ENCODE results near the gene EEA1.

Gene EEA1

GRCh38 chr12:92844151-92844763, 84.8 kb downstream of the EEA1 start:
- no peak for TF ChIP-seq EZH2 (IDR thresholded peaks at IDR 0.05; ENCODE audit: borderline replicate concordance, low read length)
- TF ChIP-seq CTCF (IDR thresholded peaks at IDR 0.05; ENCODE audit: low read length), result no peak
- no peaks in the 10 kb centered on the region for H3K9me2 ChIP-seq (ENCODE audit: low read depth, low read length)
- no peak overlapping the region for H2AFZ ChIP-seq (ENCODE audit: low read length)
- H4K20me1 ChIP-seq (ENCODE audit: insufficient read depth, low read length), result no peaks in the 10 kb centered on the region
- H3F3A ChIP-seq (ENCODE audit: insufficient read depth, low read length), result no peaks in the 10 kb centered on the region
- H3K9ac ChIP-seq (ENCODE audit: low read length), result no peak overlapping the region
- peaks cover 31% of the 10 kb centered on the region for H3K36me3 ChIP-seq (ENCODE audit: insufficient read depth, low read length)
- no peak overlapping the region for H3K27ac ChIP-seq (ENCODE audit: low read depth, low read length, poor library complexity, severe bottlenecking)
- peaks cover 8% of the 10 kb centered on the region for H3K9me3 ChIP-seq (ENCODE audit: low read length)
- H3K4me1 ChIP-seq (ENCODE audit: insufficient read depth, low read length, severe bottlenecking), result no peaks in the 10 kb centered on the region
- H3K79me2 ChIP-seq (ENCODE audit: insufficient read depth, low read length), result no peaks in the 10 kb centered on the region
- H3K4me2 ChIP-seq (ENCODE audit: low read length), result no peak overlapping the region
- no peaks in the 10 kb centered on the region for H3K27me3 ChIP-seq (ENCODE audit: insufficient read depth, low read length)
- no peak overlapping the region for H3K4me3 ChIP-seq (ENCODE audit: low read depth, low read length, poor library complexity, severe bottlenecking)

- no peak overlapping the region for H3K4me3 ChIP-seq (ENCODE audit: low read depth, low read length, poor library complexity, severe bottlenecking)
- H3K27me3 ChIP-seq (ENCODE audit: insufficient read depth, low read length), result no peaks in the 10 kb centered on the region
- peaks cover 16% of the 10 kb centered on the region for H3K36me3 ChIP-seq (ENCODE audit: insufficient read depth, low read length)
- no peaks in the 10 kb centered on the region for H3F3A ChIP-seq (ENCODE audit: insufficient read depth, low read length)
- no peaks in the 10 kb centered on the region for H3K9me3 ChIP-seq (ENCODE audit: low read length)
- H2AFZ ChIP-seq (ENCODE audit: low read length), result no peak overlapping the region
- TF ChIP-seq CTCF (IDR thresholded peaks at IDR 0.05; ENCODE audit: low read length), result no peak
- no peaks in the 10 kb centered on the region for H4K20me1 ChIP-seq (ENCODE audit: insufficient read depth, low read length)
- no peak overlapping the region for H3K27ac ChIP-seq (ENCODE audit: low read depth, low read length, poor library complexity, severe bottlenecking)
- H3K9me2 ChIP-seq (ENCODE audit: low read depth, low read length), result no peaks in the 10 kb centered on the region
- no peak overlapping the region for H3K9ac ChIP-seq (ENCODE audit: low read length)
- H3K79me2 ChIP-seq (ENCODE audit: insufficient read depth, low read length), result no peaks in the 10 kb centered on the region
- H3K4me2 ChIP-seq (ENCODE audit: low read length), result no peak overlapping the region
- no peaks in the 10 kb centered on the region for H3K4me1 ChIP-seq (ENCODE audit: insufficient read depth, low read length, severe bottlenecking)
Measured at GRCh38 chr12:92829686-92830282, 99.3 kb downstream of the EEA1 start.

DNA sequence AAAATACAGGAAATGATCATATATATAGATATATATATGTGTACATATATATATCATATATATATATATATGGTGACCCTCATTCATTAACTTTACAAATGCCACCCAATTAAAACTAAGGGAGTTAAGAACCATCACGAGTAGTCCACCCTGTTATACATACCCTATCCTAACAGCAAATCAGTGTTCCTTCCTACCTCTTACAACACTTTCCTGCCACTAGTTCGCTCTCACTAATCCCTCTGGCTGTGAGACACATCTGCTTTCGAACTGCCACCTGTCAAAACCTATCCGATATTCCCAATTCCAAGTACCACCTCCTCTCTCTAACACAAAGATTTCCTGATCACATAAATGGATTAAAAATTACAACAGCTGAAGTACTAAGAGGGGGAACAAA, 100.5 kb downstream of the EEA1 start:
- no peaks in the 10 kb centered on the region for H3K4me1 ChIP-seq (ENCODE audit: insufficient read depth, low read length, severe bottlenecking)
- TF ChIP-seq EZH2 (IDR thresholded peaks at IDR 0.05; ENCODE audit: borderline replicate concordance, low read length), result no peak
- no peak for TF ChIP-seq CTCF (IDR thresholded peaks at IDR 0.05; ENCODE audit: low read length)
- no peak overlapping the region for H3K27ac ChIP-seq (ENCODE audit: low read depth, low read length, poor library complexity, severe bottlenecking)
- no peak overlapping the region for H2AFZ ChIP-seq (ENCODE audit: low read length)
- H4K20me1 ChIP-seq (ENCODE audit: insufficient read depth, low read length), result no peaks in the 10 kb centered on the region
- no peak overlapping the region for H3K4me2 ChIP-seq (ENCODE audit: low read length)
- H3F3A ChIP-seq (ENCODE audit: insufficient read depth, low read length), result no peaks in the 10 kb centered on the region
- no peak overlapping the region for H3K9ac ChIP-seq (ENCODE audit: low read length)
- no peaks in the 10 kb centered on the region for H3K79me2 ChIP-seq (ENCODE audit: insufficient read depth, low read length)
- H3K4me3 ChIP-seq (ENCODE audit: low read depth, low read length, poor library complexity, severe bottlenecking), result no peak overlapping the region
- peaks cover 22% of the 10 kb centered on the region for H3K36me3 ChIP-seq (ENCODE audit: insufficient read depth, low read length)
- no peaks in the 10 kb centered on the region for H3K9me2 ChIP-seq (ENCODE audit: low read depth, low read length)
- no peaks in the 10 kb centered on the region for H3K9me3 ChIP-seq (ENCODE audit: low read length)
- no peaks in the 10 kb centered on the region for H3K27me3 ChIP-seq (ENCODE audit: insufficient read depth, low read length)
